T-helper 2 cell treated with Interferon-gamma antibody and Interleukin-4, amounts not matched to agents 100 ng/mL and 5 ng/mL, for 36 hours (primary cell): ENCODE data around the gene PLCL2. TPM values are rescaled to one million over a fixed set of nuclear protein-coding genes. Genes with fewer than 3 reads are reported as not detected.

Source experiments
- intact Hi-C: fragments of 100-400 bp; cut with micrococcal nuclease; formaldehyde crosslinking; loops from one replicate; pipeline ENCODE4 v1.15.1; 2023
- total RNA-seq: library from RNA; stranded (reverse); gene quantifications from 2 replicates; pipeline ENCODE4 v1.2.3, GENCODE V29; 2022

The PLCL2 gene
- 40.4 and 41.1 TPM in 2 replicates for total RNA-seq

GRCh38 chr3:16884748-16885592, at the start of gene PLCL2:
TSS of gene PLCL2 (plus strand) at chr3:16884955. CDS start at chr3:16885040, 85 bp downstream.
- intact Hi-C loops: loop anchor here (1.0 to 10.0 kb wide), 12 partner anchors 16 to 858 kb away; partner anchors contain the start of genes OXNAD1, RFTN1 and TBC1D5

GRCh38 chr3:16836505-16837237, 48.1 kb upstream of the PLCL2 start:
- intact Hi-C loops: no loop called here

GRCh38 chr3:16837602-16838001, 47.2 kb upstream of the PLCL2 start:
- intact Hi-C loops: no loop called here

- intact Hi-C loops: no loop called here
Observed at GRCh38 chr3:16838561-16838960, 46.2 kb upstream of the PLCL2 start.

- intact Hi-C loops: loop anchor here (5.0 kb wide), 3 partner anchors 37 to 552 kb away; no protein-coding TSS in a partner anchor
Observed at GRCh38 chr3:16839271-16840100, 45.3 kb upstream of the PLCL2 start.

- intact Hi-C loops: loop anchor here (5.0 kb wide), 3 partner anchors 38 to 553 kb away; no protein-coding TSS in a partner anchor
Observed at GRCh38 chr3:16840101-16840424, 44.7 kb upstream of the PLCL2 start.

GRCh38 chr3:16841041-16841753, 43.6 kb upstream of the PLCL2 start:
- intact Hi-C loops: loop anchor here (1.0 to 5.0 kb wide), 4 partner anchors 8 to 554 kb away; no protein-coding TSS in a partner anchor

- intact Hi-C loops: loop anchor here (1.0 to 5.0 kb wide), 8 partner anchors 7 to 901 kb away; partner anchors contain the start of gene TBC1D5
Observed at GRCh38 chr3:16841904-16842271, 42.9 kb upstream of the PLCL2 start.

GRCh38 chr3:16842272-16843270, 42.2 kb upstream of the PLCL2 start:
- intact Hi-C loops: loop anchor here (1.0 to 5.0 kb wide), 7 partner anchors 14 to 900 kb away; partner anchors contain the start of gene TBC1D5

- intact Hi-C loops: loop anchor here (5.0 kb wide), 3 partner anchors 42 to 557 kb away; no protein-coding TSS in a partner anchor
Observed at GRCh38 chr3:16844222-16844621, 40.5 kb upstream of the PLCL2 start.

- intact Hi-C loops: loop anchor here (5.0 kb wide), 3 partner anchors 42 to 557 kb away; no protein-coding TSS in a partner anchor
Observed at GRCh38 chr3:16844791-16845190, 40.0 kb upstream of the PLCL2 start.

GRCh38 chr3:16846373-16847080, 38.2 kb upstream of the PLCL2 start:
- intact Hi-C loops: no loop called here

- intact Hi-C loops: no loop called here
Observed at GRCh38 chr3:16848007-16848406, 36.7 kb upstream of the PLCL2 start.

- intact Hi-C loops: loop anchor here (1.0 kb wide), 1 partner anchor 8 kb away; no protein-coding TSS in a partner anchor
Observed at GRCh38 chr3:16849229-16849628, 35.5 kb upstream of the PLCL2 start.

GRCh38 chr3:16849795-16850194, 35.0 kb upstream of the PLCL2 start:
- intact Hi-C loops: loop anchor here (1.0 kb wide), 1 partner anchor 8 kb away; no protein-coding TSS in a partner anchor

GRCh38 chr3:16855497-16855896, 29.3 kb upstream of the PLCL2 start:
- intact Hi-C loops: no loop called here

- intact Hi-C loops: no loop called here
Observed at GRCh38 chr3:16860234-16860633, 24.5 kb upstream of the PLCL2 start.

GRCh38 chr3:16861432-16861831, 23.3 kb upstream of the PLCL2 start:
- intact Hi-C loops: no loop called here
